ENCODE measurements around the gene IGFBP1.
"Not testable (repeated sequence)": the region's sequence is repeated elsewhere in the genome, so short reads cannot be mapped to it uniquely, and the experiment has no call there.

Gene IGFBP1

GRCh38 chr7:45888185-45888992 lies at the start of gene IGFBP1:
IGFBP1 (plus strand) TSS chr7:45888488; CDS start chr7:45888653, 165 bp downstream.
- no peak for DNase-seq

- DNase-seq, result not testable (repeated sequence)
These were observed 49.4 kb upstream of the IGFBP1 start for GRCh38 chr7:45838852-45839251.

GRCh38 chr7:45841926-45842717 lies 46.2 kb upstream of the IGFBP1 start:
- not testable (repeated sequence) for DNase-seq

- not testable (repeated sequence) for DNase-seq
These were observed 41.8 kb upstream of the IGFBP1 start for GRCh38 chr7:45846536-45846935.

GRCh38 chr7:45848734-45849133 lies 39.6 kb upstream of the IGFBP1 start:
- DNase-seq, result not testable (repeated sequence)

- DNase-seq, result not testable (repeated sequence)
These were observed 35.3 kb upstream of the IGFBP1 start for GRCh38 chr7:45852984-45853383.

- DNase-seq, result not testable (repeated sequence)
These were observed 34.8 kb upstream of the IGFBP1 start for GRCh38 chr7:45853491-45853890.

- DNase-seq, result not testable (repeated sequence)
These were observed 32.6 kb upstream of the IGFBP1 start for GRCh38 chr7:45855680-45856079.

GRCh38 chr7:45856888-45857287 lies 31.4 kb upstream of the IGFBP1 start:
- not testable (repeated sequence) for DNase-seq

GRCh38 chr7:45863715-45864114 lies 24.6 kb upstream of the IGFBP1 start:
- no peak for DNase-seq

- no peak for DNase-seq
These were observed 22.5 kb upstream of the IGFBP1 start for GRCh38 chr7:45865594-45866410.

- no peak for DNase-seq
These were observed 20.8 kb upstream of the IGFBP1 start for GRCh38 chr7:45867471-45867870.

GRCh38 chr7:45869426-45869825 lies 18.9 kb upstream of the IGFBP1 start:
- DNase-seq, result no peak

GRCh38 chr7:45872116-45873034 lies 15.9 kb upstream of the IGFBP1 start:
- DNase-seq, result no peak

- no peak for DNase-seq
These were observed 15.3 kb upstream of the IGFBP1 start, which contains the start of gene CCDC201 for GRCh38 chr7:45873035-45873354. CCDC201 (minus strand) TSS chr7:45873082; CDS start chr7:45873007, 75 bp downstream.

GRCh38 chr7:45873355-45873754 lies 14.9 kb upstream of the IGFBP1 start:
- no peak for DNase-seq

GRCh38 chr7:45874408-45875131 lies 13.7 kb upstream of the IGFBP1 start:
- no peak for DNase-seq

- DNase-seq, result no peak
These were observed 11.8 kb upstream of the IGFBP1 start for GRCh38 chr7:45876519-45876918.

- DNase-seq, result no peak
These were observed 9.7 kb upstream of the IGFBP1 start for GRCh38 chr7:45878457-45879144.

GRCh38 chr7:45880433-45880860 lies 7.8 kb upstream of the IGFBP1 start:
- DNase-seq, result no peak
